NCI-H1436 treated with DMSO at 0.1 percent for 48 hours (cell line): Measurements from ENCODE around the gene CD22.
"Not testable (repeated sequence)": the region's sequence is repeated elsewhere in the genome, so short reads cannot be mapped to it uniquely, and the experiment has no call there.

Source experiments
- DNase-seq: peaks from one replicate; lab custom pipeline; 2025; lab: John Stamatoyannopoulos, UW

Gene CD22

GRCh38 chr19:35359395-35359794 lies 30.4 kb downstream of the CD22 start:
- DNase-seq: not testable (repeated sequence)

- not testable (repeated sequence) for DNase-seq
These were observed 31.1 kb downstream of the CD22 start for GRCh38 chr19:35360081-35360480.

- DNase-seq: no peak
These were observed 32.0 kb downstream of the CD22 start for GRCh38 chr19:35360880-35361420.

- no peak for DNase-seq
These were observed 33.4 kb downstream of the CD22 start for GRCh38 chr19:35362261-35363000.

- no peak for DNase-seq
These were observed 34.1 kb downstream of the CD22 start for GRCh38 chr19:35363001-35363590.

GRCh38 chr19:35363711-35364425 lies 34.9 kb downstream of the CD22 start:
- no peak for DNase-seq

- no peak for DNase-seq
These were observed 36.3 kb downstream of the CD22 start for GRCh38 chr19:35365303-35365702.

- no peak for DNase-seq
These were observed 39.4 kb downstream of the CD22 start for GRCh38 chr19:35368378-35368777.

GRCh38 chr19:35369522-35369921 lies 40.5 kb downstream of the CD22 start:
- no peak for DNase-seq

- DNase-seq: no peak
These were observed 41.7 kb downstream of the CD22 start, which contains the start of gene GPR42 for GRCh38 chr19:35370722-35371121. Gene GPR42, plus strand, starts transcription at chr19:35371068. Its CDS starts 292 bp downstream, at chr19:35371360.

GRCh38 chr19:35373492-35373891 lies 44.5 kb downstream of the CD22 start:
- DNase-seq: no peak

GRCh38 chr19:35374031-35374430 lies 45.0 kb downstream of the CD22 start:
- DNase-seq: not testable (repeated sequence)

- DNase-seq: no peak
These were observed 46.7 kb downstream of the CD22 start for GRCh38 chr19:35375505-35376307.

GRCh38 chr19:35377656-35378055 lies 48.7 kb downstream of the CD22 start:
- no peak for DNase-seq

GRCh38 chr19:35378356-35378755 lies 49.4 kb downstream of the CD22 start:
- no peak for DNase-seq

GRCh38 chr19:35379545-35379944 lies 50.6 kb downstream of the CD22 start:
- DNase-seq: not testable (repeated sequence)

- no peak for DNase-seq
These were observed 51.0 kb downstream of the CD22 start for GRCh38 chr19:35379992-35380391.

- DNase-seq: no peak
These were observed 51.6 kb downstream of the CD22 start for GRCh38 chr19:35380450-35381124.

- no peak for DNase-seq
These were observed 52.3 kb downstream of the CD22 start for GRCh38 chr19:35381318-35381717.

GRCh38 chr19:35381926-35382325 lies 52.9 kb downstream of the CD22 start:
- no peak for DNase-seq

GRCh38 chr19:35383536-35383935 lies 54.5 kb downstream of the CD22 start:
- no peak for DNase-seq
